Activated effector memory CD4-positive, alpha-beta T cell treated with anti-CD3 and anti-CD28 coated beads, Interleukin-2, amount 50 U/mL, for 16 hours (primary cell): Measurements from ENCODE around the gene SKIC2.

Source experiments
- DNase-seq: peaks from one replicate; pipeline ENCODE4 v3.0.0-alpha.2; 2020

Gene SKIC2

DNA sequence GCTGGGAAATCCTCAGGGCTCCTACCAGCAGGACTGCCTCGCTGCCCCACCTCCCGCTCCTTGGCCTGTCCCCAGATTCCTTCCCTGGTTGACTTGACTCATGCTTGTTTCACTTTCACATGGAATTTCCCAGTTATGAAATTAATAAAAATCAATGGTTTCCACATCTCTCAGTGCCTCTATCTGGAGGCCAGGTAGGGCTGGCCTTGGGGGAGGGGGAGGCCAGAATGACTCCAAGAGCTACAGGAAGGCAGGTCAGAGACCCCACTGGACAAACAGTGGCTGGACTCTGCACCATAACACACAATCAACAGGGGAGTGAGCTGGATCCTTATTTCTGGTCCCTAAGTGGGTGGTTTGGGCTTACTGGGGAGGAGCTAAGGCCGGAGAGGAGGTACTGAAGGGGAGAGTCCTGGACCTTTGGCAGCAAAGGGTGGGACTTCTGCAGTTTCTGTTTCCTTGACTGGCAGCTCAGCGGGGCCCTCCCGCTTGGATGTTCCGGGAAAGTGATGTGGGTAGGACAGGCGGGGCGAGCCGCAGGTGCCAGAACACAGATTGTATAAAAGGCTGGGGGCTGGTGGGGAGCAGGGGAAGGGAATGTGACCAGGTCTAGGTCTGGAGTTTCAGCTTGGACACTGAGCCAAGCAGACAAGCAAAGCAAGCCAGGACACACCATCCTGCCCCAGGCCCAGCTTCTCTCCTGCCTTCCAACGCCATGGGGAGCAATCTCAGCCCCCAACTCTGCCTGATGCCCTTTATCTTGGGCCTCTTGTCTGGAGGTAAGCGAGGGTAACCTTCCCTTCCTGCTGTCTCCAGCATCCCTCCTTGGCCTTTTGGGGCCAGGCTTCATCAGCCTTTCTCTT, 13.2 kb upstream of the SKIC2 start, which contains the start of gene CFB:
Gene CFB, plus strand, starts transcription at position 589 of the 863 bp plus-strand sequence. Its CDS starts 127 bp downstream, at position 716.
- DNase-seq: no peak

DNA sequence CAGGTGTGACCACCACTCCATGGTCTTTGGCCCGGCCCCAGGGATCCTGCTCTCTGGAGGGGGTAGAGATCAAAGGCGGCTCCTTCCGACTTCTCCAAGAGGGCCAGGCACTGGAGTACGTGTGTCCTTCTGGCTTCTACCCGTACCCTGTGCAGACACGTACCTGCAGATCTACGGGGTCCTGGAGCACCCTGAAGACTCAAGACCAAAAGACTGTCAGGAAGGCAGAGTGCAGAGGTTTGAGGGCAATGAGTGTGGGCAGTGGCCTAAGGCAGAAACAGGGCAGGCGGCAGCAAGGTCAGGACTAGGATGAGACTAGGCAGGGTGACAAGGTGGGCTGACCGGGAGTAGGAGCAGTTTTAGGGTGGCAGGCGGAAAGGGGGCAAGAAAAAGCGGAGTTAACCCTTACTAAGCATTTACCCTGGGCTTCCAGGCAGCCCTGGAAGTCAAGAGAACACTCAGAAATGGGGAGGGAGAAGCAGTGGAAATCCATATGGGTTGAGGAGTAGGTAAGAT, 12.5 kb upstream of the SKIC2 start:
- no peak for DNase-seq

DNA sequence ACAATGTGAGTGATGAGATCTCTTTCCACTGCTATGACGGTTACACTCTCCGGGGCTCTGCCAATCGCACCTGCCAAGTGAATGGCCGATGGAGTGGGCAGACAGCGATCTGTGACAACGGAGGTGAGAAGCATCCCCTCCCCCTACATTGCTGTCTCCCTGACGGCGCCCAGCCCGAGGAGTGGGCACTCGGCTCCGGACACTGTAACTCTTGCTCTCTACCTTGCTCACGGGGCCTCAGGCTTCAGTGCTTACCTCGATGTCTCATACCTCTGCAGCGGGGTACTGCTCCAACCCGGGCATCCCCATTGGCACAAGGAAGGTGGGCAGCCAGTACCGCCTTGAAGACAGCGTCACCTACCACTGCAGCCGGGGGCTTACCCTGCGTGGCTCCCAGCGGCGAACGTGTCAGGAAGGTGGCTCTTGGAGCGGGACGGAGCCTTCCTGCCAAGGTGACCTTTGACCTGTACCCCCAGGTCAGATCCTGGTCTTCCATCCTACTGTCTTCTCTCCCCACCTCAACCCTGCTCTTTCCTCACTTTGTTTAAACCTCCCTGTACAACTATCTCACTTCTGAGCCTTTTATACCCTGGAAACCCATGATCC, 11.8 kb upstream of the SKIC2 start:
- DNase-seq: no peak

DNA sequence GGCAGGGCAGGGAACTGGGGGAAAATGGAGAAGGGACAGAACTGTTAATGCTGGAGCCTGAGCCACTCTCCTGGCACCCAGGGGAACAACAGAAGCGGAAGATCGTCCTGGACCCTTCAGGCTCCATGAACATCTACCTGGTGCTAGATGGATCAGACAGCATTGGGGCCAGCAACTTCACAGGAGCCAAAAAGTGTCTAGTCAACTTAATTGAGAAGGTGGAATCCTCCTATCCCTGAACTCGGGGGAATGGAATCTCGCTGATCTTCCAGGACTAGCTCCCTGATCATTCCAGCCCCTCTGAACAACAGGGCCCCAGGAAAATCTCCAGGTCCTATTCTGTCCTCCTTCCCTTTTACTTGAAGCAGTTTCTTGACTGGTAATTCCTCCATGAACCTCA, 11.1 kb upstream of the SKIC2 start:
- DNase-seq: no peak

DNA sequence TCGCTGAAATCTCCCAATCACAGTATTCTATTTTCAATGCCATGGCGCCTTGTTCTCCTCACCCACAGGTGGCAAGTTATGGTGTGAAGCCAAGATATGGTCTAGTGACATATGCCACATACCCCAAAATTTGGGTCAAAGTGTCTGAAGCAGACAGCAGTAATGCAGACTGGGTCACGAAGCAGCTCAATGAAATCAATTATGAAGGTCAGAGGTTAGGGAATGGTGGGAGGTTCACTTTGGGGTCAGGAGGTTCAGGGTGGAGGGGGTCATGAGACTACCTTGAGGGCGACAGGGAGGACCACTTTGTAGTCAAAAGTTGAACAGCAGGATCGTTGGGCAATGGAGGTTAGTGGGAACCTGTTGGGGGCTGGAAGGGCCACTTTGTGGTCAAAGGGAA, 10.7 kb upstream of the SKIC2 start:
- no peak for DNase-seq

DNA sequence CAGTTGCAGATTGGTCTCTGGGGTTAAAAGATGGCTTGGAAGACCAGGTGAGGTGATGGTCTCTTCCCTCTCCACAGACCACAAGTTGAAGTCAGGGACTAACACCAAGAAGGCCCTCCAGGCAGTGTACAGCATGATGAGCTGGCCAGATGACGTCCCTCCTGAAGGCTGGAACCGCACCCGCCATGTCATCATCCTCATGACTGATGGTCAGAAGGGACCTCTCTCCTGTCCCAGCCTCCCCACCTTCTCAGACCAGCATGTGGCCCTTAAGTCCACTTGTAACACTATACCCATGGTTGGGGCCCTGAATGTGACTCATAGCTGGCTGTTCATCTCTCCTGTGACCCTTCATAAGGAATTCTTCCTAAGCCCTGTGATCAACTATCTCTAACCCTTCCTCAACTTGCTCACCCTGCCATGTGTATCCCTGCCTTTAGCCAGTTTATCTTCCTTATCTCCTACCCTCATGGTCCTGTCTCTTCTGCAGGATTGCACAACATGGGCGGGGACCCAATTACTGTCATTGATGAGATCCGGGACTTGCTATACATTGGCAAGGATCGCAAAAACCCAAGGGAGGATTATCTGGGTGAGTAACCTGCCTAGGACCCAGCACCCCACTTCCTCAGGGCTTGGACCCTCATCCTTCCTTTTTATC, 10.1 kb upstream of the SKIC2 start:
- DNase-seq: no peak

DNA sequence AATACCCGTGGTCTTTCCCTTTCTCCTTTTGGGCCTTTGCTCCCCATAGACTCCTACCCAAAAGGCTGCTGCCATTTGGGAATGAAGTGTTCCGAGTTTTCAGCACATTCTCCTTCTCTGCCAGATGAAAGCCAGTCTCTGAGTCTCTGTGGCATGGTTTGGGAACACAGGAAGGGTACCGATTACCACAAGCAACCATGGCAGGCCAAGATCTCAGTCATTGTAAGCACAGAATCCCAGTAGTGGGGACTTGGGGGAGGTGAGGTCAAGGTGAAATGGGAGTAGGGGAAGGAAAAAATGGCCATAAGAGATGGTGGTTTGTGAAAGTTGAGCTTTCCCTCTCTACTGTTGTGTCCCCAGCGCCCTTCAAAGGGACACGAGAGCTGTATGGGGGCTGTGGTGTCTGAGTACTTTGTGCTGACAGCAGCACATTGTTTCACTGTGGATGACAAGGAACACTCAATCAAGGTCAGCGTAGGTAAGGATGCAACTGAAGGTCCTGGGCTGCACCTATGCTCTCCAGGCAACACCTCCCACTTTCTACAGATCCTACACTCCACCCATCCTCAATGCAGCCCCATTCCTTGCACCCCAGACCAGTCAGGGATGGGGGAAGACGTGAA, 8.9 kb upstream of the SKIC2 start:
- no peak for DNase-seq

DNA sequence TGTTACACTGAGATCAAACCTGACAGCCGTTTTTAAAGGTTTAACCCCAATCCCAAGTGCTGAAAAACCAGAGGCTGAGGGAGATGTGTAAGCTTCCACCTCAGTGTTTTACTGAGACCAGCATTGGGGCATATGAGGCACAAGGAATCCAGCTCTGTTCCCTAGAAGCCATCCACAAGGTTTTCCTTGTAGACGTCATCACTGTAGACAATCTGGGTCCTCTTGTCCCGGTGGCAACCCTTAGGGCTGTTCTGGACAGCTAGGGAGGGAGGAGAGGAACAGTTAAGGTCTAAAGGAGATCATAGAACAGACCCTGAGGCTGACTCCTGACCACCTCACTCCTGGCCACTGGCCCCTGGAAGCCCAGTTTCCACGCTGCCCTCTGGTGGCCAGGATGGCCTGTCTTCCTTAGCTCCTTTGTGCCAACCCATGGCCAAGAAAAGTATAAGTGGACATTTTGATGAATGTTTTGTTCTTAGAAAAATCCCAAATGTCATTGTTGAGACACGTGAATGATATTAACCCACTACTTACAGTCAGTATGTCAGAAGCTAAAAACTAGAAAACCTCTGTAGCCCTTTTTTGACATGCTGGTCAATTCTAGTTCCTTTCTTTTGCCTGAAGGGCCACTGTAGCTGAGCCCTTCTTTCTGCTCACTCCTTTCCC, 6.7 kb upstream of the SKIC2 start:
- DNase-seq: peak; percentile 75

DNA sequence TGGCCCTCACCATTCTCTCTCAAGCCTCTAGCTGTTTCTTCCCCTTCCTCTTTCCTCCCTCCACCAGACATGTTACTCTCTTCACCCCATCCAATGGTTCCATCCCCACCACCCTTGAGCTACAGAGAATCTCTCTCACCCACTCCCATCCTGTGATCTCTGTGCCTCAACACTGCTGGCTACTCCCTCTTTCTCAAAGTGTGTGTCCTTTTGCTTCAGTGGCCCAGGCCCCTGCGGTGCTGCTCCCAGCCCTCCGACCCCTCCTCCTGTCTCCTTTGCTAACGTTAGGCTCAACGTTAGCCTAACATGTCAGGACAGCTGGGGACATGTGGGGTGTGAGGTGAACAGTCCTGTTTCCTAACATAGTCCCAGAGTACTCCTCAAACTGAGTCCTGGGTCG, 6.1 kb upstream of the SKIC2 start:
- no peak for DNase-seq

DNA sequence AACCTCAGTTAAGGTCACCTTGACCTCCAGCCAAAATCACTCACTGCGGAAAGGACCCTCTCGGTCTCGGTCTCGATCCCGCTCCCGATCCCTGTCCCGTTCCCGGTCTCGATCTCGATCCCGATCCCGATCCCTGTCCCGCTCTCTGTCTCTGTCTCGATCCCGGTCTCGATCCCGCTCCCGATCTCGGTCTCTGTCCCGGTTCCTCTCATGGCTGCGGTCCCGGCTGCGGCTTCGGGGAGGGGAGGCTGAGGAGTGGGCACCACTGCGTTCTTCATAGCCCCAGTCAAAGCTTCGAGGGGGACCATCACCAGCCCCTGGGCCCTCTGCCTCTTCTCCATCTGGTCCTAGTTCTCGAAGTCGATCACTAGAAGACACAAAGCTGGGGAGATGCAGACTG, 4.5 kb upstream of the SKIC2 start:
- no peak for DNase-seq

DNA sequence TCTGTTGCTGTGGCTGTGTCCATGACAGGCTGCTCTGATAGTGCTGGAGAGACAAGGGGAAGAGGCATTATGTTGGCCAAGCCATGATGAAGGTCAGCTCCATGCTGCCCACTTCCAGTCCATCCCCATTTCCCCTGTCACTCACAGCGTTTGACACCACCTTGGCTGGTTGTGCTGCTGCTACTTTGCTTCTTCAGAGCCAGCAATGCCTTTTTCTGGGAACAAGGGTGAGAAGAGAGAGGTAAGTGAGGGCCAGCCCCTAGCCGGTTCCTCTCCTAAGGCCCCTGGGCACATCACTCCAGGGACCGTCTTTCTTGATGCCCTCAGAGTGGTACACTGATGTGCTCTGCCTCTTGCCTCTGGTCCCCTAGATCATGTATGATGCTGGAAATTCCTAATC, 2.2 kb upstream of the SKIC2 start:
- no peak for DNase-seq

DNA sequence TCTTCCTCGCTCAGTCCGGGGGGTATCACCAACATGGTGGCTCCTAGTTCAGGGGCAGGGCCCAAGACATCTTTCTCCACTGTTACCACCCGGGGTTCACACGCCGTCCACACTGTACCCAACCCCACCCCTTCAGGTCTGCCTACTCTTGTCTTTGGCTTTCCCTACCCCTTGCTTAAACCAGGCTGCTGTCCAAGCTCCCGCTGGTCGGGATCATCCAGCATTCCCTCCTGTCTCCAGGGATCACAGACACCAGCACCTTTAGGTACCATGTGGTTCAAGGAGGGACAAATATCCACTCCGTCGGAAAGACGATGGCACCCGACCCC, 599 bp upstream of the SKIC2 start:
- DNase-seq: no peak

DNA sequence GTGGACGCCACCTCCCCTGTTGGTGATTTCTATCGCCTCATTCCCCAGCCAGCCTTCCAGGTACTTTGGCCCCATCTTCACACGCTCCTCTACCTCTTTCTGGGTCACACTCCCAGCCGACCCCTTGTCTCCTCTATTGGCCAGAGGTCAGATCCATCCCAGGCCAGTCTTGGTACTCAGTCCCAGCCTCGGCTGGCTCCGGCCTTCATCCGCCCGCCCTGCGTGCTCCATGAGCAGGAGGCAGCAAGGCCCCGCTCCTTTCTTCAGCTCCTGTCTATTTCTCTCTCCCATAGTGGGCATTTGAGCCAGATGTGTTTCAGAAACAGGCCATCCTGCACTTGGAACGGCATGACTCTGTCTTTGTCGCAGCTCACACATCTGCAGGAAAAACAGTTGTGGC, 2.6 kb downstream of the SKIC2 start:
- DNase-seq: no peak

DNA sequence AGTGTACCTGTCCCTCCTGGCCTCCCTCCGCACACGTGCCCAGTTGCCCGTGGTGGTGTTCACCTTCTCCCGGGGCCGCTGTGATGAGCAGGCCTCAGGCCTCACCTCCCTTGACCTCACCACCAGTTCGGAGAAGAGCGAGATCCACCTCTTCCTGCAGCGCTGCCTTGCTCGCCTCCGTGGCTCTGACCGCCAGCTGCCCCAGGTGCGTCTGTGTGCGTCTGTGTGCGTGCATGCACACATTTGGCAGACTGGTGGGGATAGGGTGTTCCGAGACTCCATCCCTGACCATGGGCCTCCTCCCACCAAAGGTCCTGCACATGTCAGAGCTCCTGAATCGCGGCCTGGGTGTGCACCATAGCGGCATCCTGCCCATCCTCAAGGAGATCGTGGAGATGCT, 4.9 kb downstream of the SKIC2 start:
- no peak for DNase-seq

DNA sequence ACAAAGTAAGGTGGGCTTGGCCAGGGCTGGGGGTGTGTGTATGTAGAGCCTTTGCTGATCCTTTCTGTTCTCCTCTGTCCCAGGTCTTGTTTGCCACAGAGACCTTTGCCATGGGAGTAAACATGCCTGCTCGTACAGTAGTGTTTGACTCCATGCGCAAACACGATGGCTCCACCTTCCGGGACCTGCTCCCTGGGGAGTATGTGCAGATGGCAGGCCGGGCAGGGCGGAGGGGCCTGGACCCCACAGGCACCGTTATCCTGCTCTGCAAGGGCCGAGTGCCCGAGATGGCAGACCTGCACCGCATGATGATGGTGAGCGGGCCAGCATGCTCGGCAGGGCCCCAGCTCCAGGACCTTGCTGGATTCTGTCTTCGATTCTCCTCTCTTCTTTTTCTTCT, 6.7 kb downstream of the SKIC2 start:
- no peak for DNase-seq

DNA sequence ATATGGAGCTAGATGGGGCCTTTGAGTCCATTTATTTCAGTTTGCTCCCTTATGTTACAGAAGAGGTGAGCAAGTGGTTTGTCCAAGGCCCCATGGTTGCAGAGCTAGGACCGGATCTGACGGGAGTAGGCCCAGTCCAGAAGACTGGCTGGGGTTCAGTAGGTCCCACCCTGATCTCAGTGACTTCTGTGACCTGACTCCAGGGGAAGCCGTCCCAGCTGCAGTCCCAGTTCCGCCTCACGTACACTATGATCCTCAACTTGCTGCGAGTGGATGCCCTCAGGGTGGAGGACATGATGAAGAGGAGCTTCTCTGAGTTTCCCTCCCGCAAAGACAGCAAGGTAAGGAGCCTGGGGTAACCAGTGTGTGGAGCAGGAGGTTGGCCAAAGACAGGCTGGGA, 7.5 kb downstream of the SKIC2 start:
- no peak for DNase-seq

DNA sequence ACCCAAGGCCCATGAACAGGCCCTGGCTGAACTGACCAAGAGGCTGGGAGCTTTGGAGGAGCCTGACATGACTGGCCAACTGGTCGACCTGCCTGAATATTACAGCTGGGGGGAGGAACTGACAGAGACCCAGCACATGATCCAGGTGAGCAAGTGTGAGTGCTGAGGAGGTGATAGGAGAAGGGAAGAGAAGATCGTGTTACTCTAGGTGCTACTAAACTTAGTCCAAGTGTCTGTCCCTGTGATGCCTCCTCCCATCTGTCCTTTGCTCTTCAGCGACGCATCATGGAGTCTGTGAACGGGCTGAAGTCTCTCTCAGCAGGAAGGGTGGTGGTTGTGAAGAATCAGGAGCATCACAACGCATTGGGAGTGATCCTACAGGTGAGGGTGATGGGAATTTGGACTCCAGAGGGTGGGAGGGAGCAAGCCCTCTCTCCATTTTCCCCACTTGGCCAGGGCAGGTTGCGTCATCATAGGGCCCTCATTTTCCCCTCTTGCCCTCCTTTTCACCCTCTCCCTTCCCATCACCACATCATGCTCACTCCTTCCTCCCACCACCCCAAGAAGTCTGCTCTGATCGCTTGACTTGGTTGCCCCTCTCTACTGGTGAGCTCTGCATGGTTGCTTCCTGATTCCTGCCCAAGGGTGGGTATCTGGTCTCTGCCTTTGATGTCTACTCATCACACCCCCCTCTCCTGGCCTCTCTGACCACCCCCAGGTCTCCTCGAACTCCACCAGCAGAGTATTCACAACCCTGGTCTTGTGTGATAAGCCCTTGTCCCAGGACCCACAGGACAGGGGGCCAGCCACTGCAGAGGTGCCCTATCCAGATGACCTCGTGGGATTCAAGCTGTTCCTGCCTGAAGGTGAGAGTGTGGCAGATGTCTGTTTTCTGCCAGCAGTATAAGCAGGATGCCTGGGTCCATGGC, 8.3 kb downstream of the SKIC2 start:
- peak; percentile 57 for DNase-seq

DNA sequence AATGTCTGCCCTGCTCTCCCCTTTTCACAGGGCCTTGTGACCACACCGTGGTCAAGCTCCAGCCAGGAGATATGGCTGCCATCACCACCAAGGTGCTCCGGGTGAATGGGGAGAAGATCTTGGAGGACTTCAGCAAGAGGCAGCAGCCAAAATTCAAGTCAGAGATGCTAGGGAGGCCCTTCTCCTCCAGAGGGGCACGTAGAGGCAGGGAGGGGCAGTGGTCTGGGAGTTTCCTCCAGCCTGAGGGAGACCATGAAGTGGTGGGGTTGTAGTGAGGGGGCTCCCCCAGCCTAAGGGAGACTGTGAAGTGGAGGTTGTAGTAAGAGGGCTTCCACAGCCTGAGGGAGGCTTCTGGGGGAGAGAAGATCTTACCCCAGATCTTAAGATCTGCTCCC, 8.9 kb downstream of the SKIC2 start:
- DNase-seq: peak; percentile 57

DNA sequence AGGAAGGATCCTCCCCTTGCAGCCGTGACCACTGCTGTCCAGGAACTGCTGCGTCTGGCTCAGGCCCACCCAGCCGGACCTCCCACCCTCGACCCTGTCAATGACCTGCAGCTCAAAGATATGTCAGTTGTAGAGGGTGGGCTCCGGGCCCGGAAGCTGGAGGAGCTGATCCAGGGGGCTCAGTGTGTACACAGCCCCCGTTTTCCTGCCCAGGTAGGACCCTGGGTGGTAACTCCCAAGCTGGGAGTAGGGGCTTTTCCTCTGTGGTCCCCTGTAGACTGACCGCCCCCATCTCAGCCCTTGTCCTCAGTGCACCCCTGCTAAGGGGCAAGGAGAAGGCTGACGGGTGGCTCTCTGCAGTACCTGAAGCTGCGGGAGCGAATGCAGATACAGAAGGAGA, 9.4 kb downstream of the SKIC2 start:
- no peak for DNase-seq

DNA sequence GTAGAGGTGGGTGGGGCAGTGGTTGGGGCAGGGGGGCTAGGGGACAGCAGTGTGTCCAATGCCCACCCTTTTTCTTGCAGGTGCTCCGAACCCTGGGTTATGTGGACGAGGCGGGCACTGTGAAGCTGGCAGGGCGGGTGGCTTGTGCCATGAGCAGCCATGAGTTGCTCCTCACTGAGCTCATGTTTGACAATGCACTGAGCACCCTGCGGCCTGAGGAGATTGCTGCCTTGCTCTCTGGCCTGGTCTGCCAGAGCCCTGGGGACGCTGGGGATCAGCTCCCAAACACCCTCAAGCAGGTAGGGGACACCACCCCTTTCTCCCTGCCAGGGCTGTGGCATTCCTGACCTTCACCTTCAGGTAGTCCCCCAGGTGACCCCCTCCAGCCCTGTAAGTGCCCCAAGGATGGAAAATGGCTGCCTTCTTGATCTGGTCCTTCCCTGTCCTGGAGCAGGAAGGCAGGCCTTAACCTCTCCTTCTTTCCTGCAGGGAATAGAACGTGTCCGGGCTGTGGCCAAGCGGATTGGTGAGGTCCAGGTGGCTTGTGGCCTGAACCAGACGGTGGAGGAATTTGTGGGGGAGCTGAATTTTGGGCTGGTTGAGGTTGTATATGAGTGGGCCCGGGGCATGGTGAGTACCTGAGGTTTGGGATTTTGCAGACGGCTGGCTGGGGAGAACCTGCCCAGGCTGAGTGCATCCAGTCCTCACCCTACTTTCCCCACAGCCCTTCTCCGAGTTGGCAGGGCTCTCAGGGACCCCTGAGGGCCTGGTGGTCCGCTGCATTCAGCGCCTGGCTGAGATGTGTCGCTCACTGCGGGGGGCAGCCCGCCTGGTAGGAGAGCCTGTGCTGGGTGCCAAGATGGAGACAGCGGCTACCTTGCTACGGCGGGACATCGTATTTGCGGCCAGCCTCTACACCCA, 10.1 kb downstream of the SKIC2 start:
- DNase-seq: peak; percentile 62
